Fibroblast of lung (primary cell): ENCODE measurements around the gene OVOL1. TPM values are rescaled to one million over a fixed set of nuclear protein-coding genes. Genes with fewer than 3 reads are reported as not detected.
"Not testable (repeated sequence)": the region's sequence is repeated elsewhere in the genome, so short reads cannot be mapped to it uniquely, and the experiment has no call there.

Experiments used
- DNase-seq, 2 donors: peaks; one replicate each; pipeline versions ENCODE4 v3.0.0 to v3.0.0-alpha.2; 2010; ENCODE audit warnings: low read depth in 2 of 2
- H2AFZ ChIP-seq: 2 replicates; pipeline ENCODE4 v1.5.1; 2012; ENCODE audit warnings: low read length, control low read depth, inconsistent platforms
- H3K27ac ChIP-seq: 2 replicates; pipeline ENCODE4 v1.5.1; 2011; ENCODE audit warnings: low read length, control low read depth; ENCODE audit not compliant: insufficient read depth
- H3K27me3 ChIP-seq: 2 replicates; pipeline ENCODE4 v1.5.1; 2011; ENCODE audit warnings: mild to moderate bottlenecking, low read length; ENCODE audit not compliant: control insufficient read depth, insufficient read depth
- H3K36me3 ChIP-seq: 2 replicates; pipeline ENCODE4 v1.5.1; 2011; ENCODE audit warnings: low read length; ENCODE audit not compliant: control insufficient read depth, insufficient read depth
- H3K4me1 ChIP-seq: 2 replicates; pipeline ENCODE4 v1.5.1; 2011; ENCODE audit warnings: low read length; ENCODE audit not compliant: control insufficient read depth, insufficient read depth; ENCODE audit errors: extremely low read depth
- H3K4me2 ChIP-seq: 2 replicates; pipeline ENCODE4 v1.5.1; 2011; ENCODE audit warnings: low read length, control low read depth; ENCODE audit not compliant: insufficient read depth; ENCODE audit errors: extremely low read depth
- H3K4me3 ChIP-seq, 4 experiments: fragments of 200-600 bp in 1 of 4; sonication (generic) in 1 of 4; replicated peaks in 1 of 4; 2 replicates each; pipeline ENCODE4 v1.5.1; 2011 to 2016; ENCODE audit warnings: low read length in 4 of 4, low read depth in 3 of 4, mild to moderate bottlenecking in 3 of 4, control low read depth in 2 of 4, inconsistent platforms in 1 of 4, mixed read lengths in 1 of 4; ENCODE audit not compliant: insufficient read depth in 1 of 4; ENCODE audit errors: control extremely low read depth in 1 of 4
- H3K79me2 ChIP-seq: 2 replicates; pipeline ENCODE4 v1.5.1; 2012; ENCODE audit warnings: mild to moderate bottlenecking, low read length, inconsistent platforms; ENCODE audit not compliant: control insufficient read depth, insufficient read depth
- H3K9ac ChIP-seq: 2 replicates; pipeline ENCODE4 v1.5.1; 2011; ENCODE audit warnings: mild to moderate bottlenecking, low read length, control low read depth; ENCODE audit not compliant: insufficient read depth
- H3K9me3 ChIP-seq: 2 replicates; pipeline ENCODE4 v1.5.1; 2012; ENCODE audit warnings: low read depth, low read length; ENCODE audit not compliant: control insufficient read depth, insufficient read depth
- H4K20me1 ChIP-seq: 2 replicates; pipeline ENCODE4 v1.5.1; 2011; ENCODE audit warnings: low read length; ENCODE audit not compliant: control insufficient read depth, insufficient read depth; ENCODE audit errors: extremely low read depth
- CTCF ChIP-seq, 2 donors: IDR thresholded peaks in 1 of 2; conservative IDR thresholded peaks in 1 of 2; 1 replicate in 1 of 2; 2 replicates in 1 of 2; pipeline ENCODE4 v1.5.1; 2011 to 2012; ENCODE audit warnings: low read length in 2 of 2, control low read depth in 1 of 2, inconsistent platforms in 1 of 2, low read depth in 1 of 2, mild to moderate bottlenecking in 1 of 2
- EZH2 ChIP-seq: IDR thresholded peaks from 2 replicates; pipeline ENCODE4 v1.5.1; 2012; ENCODE audit warnings: low read length, control low read depth, mild to moderate bottlenecking; ENCODE audit errors: missing control alignments
- polyA plus RNA-seq, 2 donors: library from polyadenylated mRNA; depleted of rRNA in 1 of 2; stranded (reverse) in 1 of 2; unstranded in 1 of 2; fragments of >200 nt; gene quantifications; 2 replicates each; pipeline ENCODE4 v1.2.1, GENCODE V29; 2011 to 2012; ENCODE audit warnings: missing spikeins in 1 of 2
- total RNA-seq: library from RNA; depleted of rRNA; stranded (reverse); fragments of >200 nt; gene quantifications from 2 replicates; pipeline ENCODE4 v1.2.1, GENCODE V29; 2014

The OVOL1 gene
- total and polyA plus RNA-seq, 2 donors (not counting 1 experiment from before 2014, with no cell fraction given) = not detected

- Histone ChIP-seq H4K20me1 (no peaks in the 10 kb centered on the region), H3K79me2 (no peaks in the 10 kb centered on the region), H3K9ac (no peak overlapping the region), H3K27me3 (peaks cover 22% of the 10 kb centered on the region), H3K4me3 (no peak overlapping the region), H2AFZ (no peak overlapping the region), H3K4me2 (no peak overlapping the region), H3K4me1 (peaks cover 5% of the 10 kb centered on the region), H3K36me3 (no peaks in the 10 kb centered on the region), H3K27ac (no peak overlapping the region), H3K9me3 (no peaks in the 10 kb centered on the region)
- DNase-seq = no peak
- TF ChIP-seq EZH2 (no peak), CTCF (conservative IDR thresholded peaks at IDR 0.05 in 1 of 2, IDR thresholded peaks at IDR 0.05 in 1 of 2; ENCODE audit: low read depth in 1 of 2, low read length in 2 of 2) (no peak)
These were observed 42.6 kb downstream of the OVOL1 start for GRCh38 chr11:65829459-65829858.

- not testable (repeated sequence) for H3K4me3 ChIP-seq, H2AFZ ChIP-seq, H3K9me3 ChIP-seq, DNase-seq, H3K9ac ChIP-seq, H3K36me3 ChIP-seq, H3K27ac ChIP-seq, H4K20me1 ChIP-seq, H3K4me1 ChIP-seq, H3K79me2 ChIP-seq, H3K4me2 ChIP-seq
- peaks cover 22% of the 10 kb centered on the region for H3K27me3 ChIP-seq
These were observed 45.4 kb downstream of the OVOL1 start for GRCh38 chr11:65832231-65832630.

- Histone ChIP-seq H3K4me1 (peaks cover 5% of the 10 kb centered on the region), H3K79me2 (no peaks in the 10 kb centered on the region), H2AFZ (peak within 1 kb of the TSS; percentile 83), H3K4me3 (peak within 1 kb of the TSS; percentile 24 to 74 (median 56)), H3K27ac (no peak within 1 kb of the TSS), H3K36me3 (no peaks in the 10 kb centered on the region), H3K9me3 (no peaks in the 10 kb centered on the region), H3K9ac (peak within 1 kb of the TSS; percentile 24), H4K20me1 (no peaks in the 10 kb centered on the region), H3K27me3 (peaks cover 22% of the 10 kb centered on the region), H3K4me2 (peak within 1 kb of the TSS; percentile 68)
- peak; percentile 88 to 93 for DNase-seq
- TF ChIP-seq EZH2 = no peak
- no peak for TF ChIP-seq CTCF (conservative IDR thresholded peaks at IDR 0.05 in 1 of 2, IDR thresholded peaks at IDR 0.05 in 1 of 2; ENCODE audit: low read depth in 1 of 2, low read length in 2 of 2)
These were observed 46.6 kb downstream of the OVOL1 start, which contains the start of gene SNX32 for GRCh38 chr11:65833297-65834030. Gene SNX32 (plus strand): TSS chr11:65833963. CDS start chr11:65834066, 103 bp downstream.
